Stimulated activated naive B cell treated with anti-CD40 and anti-IgM and Interleukin-4, amounts not matched to agents 10 μg/mL and 1 μg/mL and 100 μg/mL, for 72 hours (primary cell): ENCODE results near the gene MCF2L2.
"Not testable (repeated sequence)": the region's sequence is repeated elsewhere in the genome, so short reads cannot be mapped to it uniquely, and the experiment has no call there.

ENCODE experiments used
- ATAC-seq, 2 donors: fragments of 150-1000 bp; cut with Tn5 transposase; replicated peaks; 2 replicates each; pipeline ENCODE4 v1.10.0; 2021; ENCODE audit warnings: moderate library complexity in 1 of 2
- DNase-seq: peaks from one replicate; pipeline ENCODE4 v3.0.0; 2021
- H3K27ac Mint-ChIP-seq: one replicate; pipeline ENCODE4 v1.8.0; 2022; ENCODE audit warnings: mild to moderate bottlenecking, mixed read lengths
- H3K27me3 Mint-ChIP-seq, 2 donors: one replicate each; pipeline ENCODE4 v1.8.0; 2022; ENCODE audit warnings: mixed read lengths in 2 of 2
- H3K36me3 Mint-ChIP-seq, 2 donors: one replicate each; pipeline ENCODE4 v1.8.0; 2022; ENCODE audit warnings: mixed read lengths in 2 of 2, mild to moderate bottlenecking in 1 of 2
- H3K4me1 Mint-ChIP-seq, 2 donors: one replicate each; pipeline ENCODE4 v1.8.0; 2022; ENCODE audit warnings: mixed read lengths in 2 of 2, mild to moderate bottlenecking in 1 of 2
- H3K4me3 Mint-ChIP-seq, 2 donors: one replicate each; pipeline ENCODE4 v1.8.0; 2022; ENCODE audit warnings: mild to moderate bottlenecking in 2 of 2, mixed read lengths in 2 of 2, moderate library complexity in 1 of 2
- H3K9me3 Mint-ChIP-seq, 2 donors: one replicate each; pipeline ENCODE4 v1.8.0; 2022; ENCODE audit warnings: mixed read lengths in 2 of 2, mild to moderate bottlenecking in 1 of 2

Gene MCF2L2, protein sequence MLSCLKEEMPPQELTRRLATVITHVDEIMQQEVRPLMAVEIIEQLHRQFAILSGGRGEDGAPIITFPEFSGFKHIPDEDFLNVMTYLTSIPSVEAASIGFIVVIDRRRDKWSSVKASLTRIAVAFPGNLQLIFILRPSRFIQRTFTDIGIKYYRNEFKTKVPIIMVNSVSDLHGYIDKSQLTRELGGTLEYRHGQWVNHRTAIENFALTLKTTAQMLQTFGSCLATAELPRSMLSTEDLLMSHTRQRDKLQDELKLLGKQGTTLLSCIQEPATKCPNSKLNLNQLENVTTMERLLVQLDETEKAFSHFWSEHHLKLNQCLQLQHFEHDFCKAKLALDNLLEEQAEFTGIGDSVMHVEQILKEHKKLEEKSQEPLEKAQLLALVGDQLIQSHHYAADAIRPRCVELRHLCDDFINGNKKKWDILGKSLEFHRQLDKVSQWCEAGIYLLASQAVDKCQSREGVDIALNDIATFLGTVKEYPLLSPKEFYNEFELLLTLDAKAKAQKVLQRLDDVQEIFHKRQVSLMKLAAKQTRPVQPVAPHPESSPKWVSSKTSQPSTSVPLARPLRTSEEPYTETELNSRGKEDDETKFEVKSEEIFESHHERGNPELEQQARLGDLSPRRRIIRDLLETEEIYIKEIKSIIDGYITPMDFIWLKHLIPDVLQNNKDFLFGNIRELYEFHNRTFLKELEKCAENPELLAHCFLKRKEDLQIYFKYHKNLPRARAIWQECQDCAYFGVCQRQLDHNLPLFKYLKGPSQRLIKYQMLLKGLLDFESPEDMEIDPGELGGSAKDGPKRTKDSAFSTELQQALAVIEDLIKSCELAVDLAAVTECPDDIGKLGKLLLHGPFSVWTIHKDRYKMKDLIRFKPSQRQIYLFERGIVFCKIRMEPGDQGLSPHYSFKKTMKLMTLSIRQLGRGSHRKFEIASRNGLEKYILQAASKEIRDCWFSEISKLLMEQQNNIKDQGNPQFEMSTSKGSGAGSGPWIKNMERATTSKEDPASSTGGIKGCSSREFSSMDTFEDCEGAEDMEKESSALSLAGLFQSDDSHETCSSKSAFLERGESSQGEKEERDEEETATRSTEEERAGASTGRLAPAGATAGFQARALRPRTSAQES

DNA sequence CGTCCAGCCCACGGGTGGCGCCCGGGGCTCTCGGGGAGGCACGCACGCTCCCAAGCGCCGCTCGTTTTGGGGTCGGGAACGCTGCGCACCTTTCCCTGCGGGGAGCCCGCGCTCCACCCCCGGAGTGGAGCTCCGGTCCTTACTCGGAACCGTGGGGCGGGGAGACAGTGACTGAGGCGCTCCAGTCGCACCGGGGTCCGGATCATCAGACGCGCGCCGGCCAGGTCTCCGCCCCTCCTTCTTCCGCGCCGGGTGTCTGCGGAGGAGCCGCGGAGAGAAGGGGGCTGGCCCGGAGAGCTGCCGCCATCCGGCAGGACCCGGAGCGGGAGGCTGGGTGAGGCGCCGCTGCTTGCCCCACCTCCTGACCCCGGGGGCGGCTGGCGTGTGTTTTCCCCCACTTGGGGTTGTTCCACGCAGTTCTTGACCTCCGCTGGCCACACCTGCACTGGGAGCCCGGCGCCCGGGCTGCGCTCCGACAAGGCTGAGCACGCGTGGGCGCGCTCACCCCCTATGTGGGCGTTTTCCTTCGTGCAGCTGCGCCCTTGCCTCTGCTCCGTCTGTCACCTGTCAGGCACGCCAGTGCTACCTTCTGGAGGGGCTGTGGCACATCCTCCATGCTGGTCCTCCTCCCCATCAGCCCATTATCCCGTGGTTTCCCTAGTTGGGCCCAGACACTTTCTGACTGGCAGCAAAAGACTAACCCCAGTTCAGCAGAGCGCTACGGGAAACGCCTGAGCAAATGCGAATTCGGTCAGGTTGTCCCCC lies at the start of gene MCF2L2:
MCF2L2 (minus strand) TSS at position 173 of the 765 bp plus-strand sequence. CDS start 642 bp downstream, outside the sequence.
- peak; percentile 78 for DNase-seq
- Mint-ChIP-seq H3K4me3 (peak within 1 kb of the TSS; percentile 89 to 90), H3K4me1 (peaks cover 9 to 14% of the 10 kb centered on the region in 2 donors), H3K36me3 (no peaks in the 10 kb centered on the region), H3K27me3 (peaks cover 42 to 70% of the 10 kb centered on the region in 2 donors), H3K9me3 (no peaks in the 10 kb centered on the region), H3K27ac (peak within 1 kb of the TSS; percentile 81)
- ATAC-seq: peak; percentile 91 to 92

- Mint-ChIP-seq H3K27ac (no peak overlapping the region), H3K27me3 (no peaks in the 10 kb centered on the region), H3K9me3 (no peaks in the 10 kb centered on the region), H3K4me3 (no peak overlapping the region), H3K36me3 (no peaks in the 10 kb centered on the region), H3K4me1 (peaks cover 2 to 6% of the 10 kb centered on the region in 2 donors)
- DNase-seq (no peak), ATAC-seq (no peak)
Observed at GRCh38 chr3:183477801-183478456, 49.5 kb upstream of the MCF2L2 start.

- not testable (repeated sequence) for H3K4me3 Mint-ChIP-seq, H3K27ac Mint-ChIP-seq, H3K36me3 Mint-ChIP-seq, H3K9me3 Mint-ChIP-seq, H3K4me1 Mint-ChIP-seq, DNase-seq, ATAC-seq, H3K27me3 Mint-ChIP-seq
Observed at GRCh38 chr3:183475764-183476162, 47.3 kb upstream of the MCF2L2 start.

DNA sequence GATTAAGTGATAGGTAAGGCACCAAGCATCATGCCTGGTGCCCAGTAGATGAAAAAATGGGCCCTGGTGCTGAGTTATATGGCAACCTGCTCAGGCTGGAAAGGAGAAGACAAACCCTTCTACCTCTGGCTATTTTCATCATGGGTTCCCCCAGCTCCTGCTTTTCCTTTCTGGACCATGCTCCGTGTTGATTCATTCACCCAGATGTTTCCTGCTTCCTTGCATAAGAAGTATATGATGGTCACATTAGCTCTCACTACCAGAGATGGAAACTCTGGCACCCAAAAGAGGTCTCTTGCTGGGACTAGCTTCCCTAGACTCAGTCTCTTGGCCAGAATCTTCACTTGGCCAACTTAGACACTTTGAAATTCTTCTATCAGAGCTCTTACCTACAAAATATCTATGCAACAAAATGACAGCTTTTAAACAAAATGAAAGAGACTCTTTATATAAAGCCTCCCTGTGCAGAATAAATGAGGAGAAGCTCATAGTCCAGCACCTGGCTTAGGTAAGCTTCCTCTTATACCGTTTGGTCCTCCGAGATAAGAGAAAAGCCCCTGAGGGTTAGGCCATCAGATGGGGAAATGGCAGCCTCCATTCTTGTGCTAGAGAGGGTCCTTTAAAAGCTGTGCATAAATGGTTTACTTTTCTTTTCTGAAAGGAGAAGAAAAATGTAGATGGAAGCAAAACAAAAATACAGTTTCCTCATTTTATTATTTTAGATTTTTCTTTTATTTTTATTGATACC lies 46.8 kb upstream of the MCF2L2 start:
- ATAC-seq (no peak), DNase-seq (no peak)
- no peak overlapping the region for H3K27ac Mint-ChIP-seq
- H3K36me3 Mint-ChIP-seq: no peaks in the 10 kb centered on the region
- no peaks in the 10 kb centered on the region for H3K27me3 Mint-ChIP-seq
- H3K9me3 Mint-ChIP-seq: no peaks in the 10 kb centered on the region
- peaks cover under 1 to 7% of the 10 kb centered on the region in 2 donors for H3K4me1 Mint-ChIP-seq
- H3K4me3 Mint-ChIP-seq: no peak overlapping the region

GRCh38 chr3:183473969-183474368 lies 45.5 kb upstream of the MCF2L2 start:
- no peaks in the 10 kb centered on the region for H3K9me3 Mint-ChIP-seq
- DNase-seq (no peak), ATAC-seq (no peak)
- H3K27me3 Mint-ChIP-seq: no peaks in the 10 kb centered on the region
- H3K36me3 Mint-ChIP-seq: no peaks in the 10 kb centered on the region
- H3K4me3 Mint-ChIP-seq: no peak overlapping the region
- peaks cover 5 to 16% of the 10 kb centered on the region in 2 donors for H3K4me1 Mint-ChIP-seq
- H3K27ac Mint-ChIP-seq: no peak overlapping the region

- Mint-ChIP-seq H3K27me3 (no peaks in the 10 kb centered on the region), H3K27ac (no peak overlapping the region), H3K4me3 (no peak overlapping the region), H3K4me1 (peaks cover 5 to 24% of the 10 kb centered on the region in 2 donors), H3K9me3 (no peaks in the 10 kb centered on the region), H3K36me3 (no peaks in the 10 kb centered on the region)
- DNase-seq (no peak), ATAC-seq (no peak)
Observed at GRCh38 chr3:183472155-183472554, 43.7 kb upstream of the MCF2L2 start.

- Mint-ChIP-seq H3K36me3 (no peaks in the 10 kb centered on the region), H3K4me1 (peaks cover 5 to 18% of the 10 kb centered on the region in 2 donors), H3K27me3 (peaks cover 5 to 6% of the 10 kb centered on the region in 2 donors), H3K27ac (no peak overlapping the region), H3K9me3 (no peaks in the 10 kb centered on the region), H3K4me3 (no peak overlapping the region)
- no peak for ATAC-seq
- no peak for DNase-seq
Observed at GRCh38 chr3:183468424-183468823, 40.0 kb upstream of the MCF2L2 start.

DNA sequence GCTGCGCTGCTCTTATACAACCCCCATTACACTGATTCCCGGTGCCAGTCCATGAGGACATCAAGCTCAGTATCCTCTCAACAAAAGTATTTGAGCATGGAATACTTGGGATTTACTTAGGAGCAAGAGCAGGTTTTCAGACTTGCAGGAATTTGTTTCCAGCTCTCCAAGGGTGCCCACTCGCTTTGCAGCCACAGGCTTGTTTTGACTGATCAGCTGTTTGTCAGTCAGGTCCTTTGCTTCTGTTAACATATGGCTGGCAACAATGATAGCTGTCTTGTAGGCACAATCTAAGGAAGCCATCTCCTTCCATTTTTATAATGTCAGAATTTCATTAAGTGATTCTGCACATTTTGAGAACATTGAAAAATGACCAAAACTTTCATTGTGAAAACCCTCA lies 38.2 kb upstream of the MCF2L2 start:
- Mint-ChIP-seq H3K4me3 (no peak overlapping the region), H3K36me3 (no peaks in the 10 kb centered on the region), H3K4me1 (peaks cover 5 to 18% of the 10 kb centered on the region in 2 donors), H3K27me3 (peaks cover 5 to 6% of the 10 kb centered on the region in 2 donors), H3K9me3 (no peaks in the 10 kb centered on the region), H3K27ac (no peak overlapping the region)
- DNase-seq: no peak
- no peak for ATAC-seq

- peaks cover 7 to 21% of the 10 kb centered on the region in 2 donors for H3K4me1 Mint-ChIP-seq
- not testable (repeated sequence) for ATAC-seq, H3K9me3 Mint-ChIP-seq
Observed at GRCh38 chr3:183465710-183466109, 37.3 kb upstream of the MCF2L2 start.

GRCh38 chr3:183464480-183464879 lies 36.1 kb upstream of the MCF2L2 start:
- Mint-ChIP-seq H3K27ac (no peak overlapping the region), H3K36me3 (peaks cover 0 to 1% of the 10 kb centered on the region in 2 donors), H3K27me3 (peaks cover 5 to 6% of the 10 kb centered on the region in 2 donors), H3K4me3 (no peak overlapping the region), H3K9me3 (peaks cover 8% of the 10 kb centered on the region in 2 donors), H3K4me1 (peaks cover 10 to 19% of the 10 kb centered on the region in 2 donors)
- DNase-seq (no peak), ATAC-seq (no peak)

More at GRCh38 chr3:183465710-183466109, 37.3 kb upstream of the MCF2L2 start:
- H3K27me3 Mint-ChIP-seq, H3K4me3 Mint-ChIP-seq, H3K27ac Mint-ChIP-seq, H3K36me3 Mint-ChIP-seq, DNase-seq: not testable (repeated sequence)

GRCh38 chr3:183460081-183461055 lies 31.9 kb upstream of the MCF2L2 start:
- Mint-ChIP-seq H3K27me3 (peaks cover 5 to 6% of the 10 kb centered on the region in 2 donors), H3K4me1 (peaks cover 7% of the 10 kb centered on the region in 2 donors), H3K36me3 (peaks cover 0 to 1% of the 10 kb centered on the region in 2 donors), H3K4me3 (peak overlapping the region in 1 of 2 donors; percentile 11), H3K9me3 (peaks cover 8% of the 10 kb centered on the region in 2 donors), H3K27ac (peak overlapping the region; percentile 11)
- ATAC-seq (peak; percentile 67 to 72), DNase-seq (no peak)

GRCh38 chr3:183455089-183455488 lies 26.7 kb upstream of the MCF2L2 start:
- no peak overlapping the region for H3K4me3 Mint-ChIP-seq
- H3K4me1 Mint-ChIP-seq: no peaks in the 10 kb centered on the region
- no peaks in the 10 kb centered on the region for H3K27me3 Mint-ChIP-seq

More at GRCh38 chr3:183455089-183455488, 26.7 kb upstream of the MCF2L2 start:
- H3K27ac Mint-ChIP-seq: no peak overlapping the region
- ATAC-seq: no peak
- no peak for DNase-seq
- H3K36me3 Mint-ChIP-seq: peaks cover 14 to 19% of the 10 kb centered on the region in 2 donors
- peaks cover 1 to 2% of the 10 kb centered on the region in 2 donors for H3K9me3 Mint-ChIP-seq
